Calu3 (cell line): Measurements from ENCODE around the gene OR2H1. TPM values are rescaled to one million over a fixed set of nuclear protein-coding genes. Genes with fewer than 3 reads are reported as not detected.

Source experiments
- BruUV-seq: library from RNA; stranded (reverse); fragments of 400-500 nt; replicated peaks from 2 replicates; lab custom pipeline; 2021; lab: Mats Ljungman, UMichigan
- CTCF ChIA-PET: fragments of 300-600 bp; sonication (Branson Sonifier 250); formaldehyde crosslinking; loops from one replicate; lab custom pipeline; 2022; ENCODE audit warnings: antibody characterized with exemption; lab: Charles Lee
- DNase-seq: peaks from one replicate; pipeline ENCODE4 v3.0.0; 2022
- H3K27ac Mint-ChIP-seq: one replicate; pipeline ENCODE4 v1.8.0; 2022; ENCODE audit warnings: mixed read lengths; ENCODE audit not compliant: unreplicated experiment
- H3K27me3 Mint-ChIP-seq: one replicate; pipeline ENCODE4 v1.8.0; 2022; ENCODE audit warnings: mixed read lengths; ENCODE audit not compliant: unreplicated experiment
- H3K36me3 Mint-ChIP-seq: one replicate; pipeline ENCODE4 v1.8.0; 2022; ENCODE audit warnings: mild to moderate bottlenecking, moderate library complexity, mixed read lengths; ENCODE audit not compliant: insufficient read depth, unreplicated experiment
- H3K4me1 Mint-ChIP-seq: one replicate; pipeline ENCODE4 v1.8.0; 2022; ENCODE audit warnings: mild to moderate bottlenecking, low read depth, mixed read lengths; ENCODE audit not compliant: unreplicated experiment
- H3K4me3 Mint-ChIP-seq: one replicate; pipeline ENCODE4 v1.8.0; 2022; ENCODE audit warnings: mild to moderate bottlenecking, low read depth, moderate library complexity, mixed read lengths; ENCODE audit not compliant: unreplicated experiment
- H3K9me3 Mint-ChIP-seq: one replicate; pipeline ENCODE4 v1.8.0; 2022; ENCODE audit warnings: low read depth, mixed read lengths; ENCODE audit not compliant: unreplicated experiment
- intact Hi-C: fragments of 100-400 bp; cut with micrococcal nuclease; formaldehyde crosslinking; loops from one replicate; pipeline ENCODE4 v1.10.0; 2022; ENCODE audit not compliant: unreplicated experiment
- total RNA-seq: library from RNA; stranded (reverse); gene quantifications from 2 replicates; pipeline ENCODE4 v1.2.3, GENCODE V29; 2022
- TF ChIP-seq, protein P1 (sequence below): fragments of 200-600 bp; IDR thresholded peaks from one replicate; pipeline ENCODE4 v1.8.0; 2022; ENCODE audit warnings: antibody characterized with exemption; ENCODE audit not compliant: unreplicated experiment

Gene OR2H1
- total RNA-seq, 1 experiment from 2014 or later = not detected

DNA sequence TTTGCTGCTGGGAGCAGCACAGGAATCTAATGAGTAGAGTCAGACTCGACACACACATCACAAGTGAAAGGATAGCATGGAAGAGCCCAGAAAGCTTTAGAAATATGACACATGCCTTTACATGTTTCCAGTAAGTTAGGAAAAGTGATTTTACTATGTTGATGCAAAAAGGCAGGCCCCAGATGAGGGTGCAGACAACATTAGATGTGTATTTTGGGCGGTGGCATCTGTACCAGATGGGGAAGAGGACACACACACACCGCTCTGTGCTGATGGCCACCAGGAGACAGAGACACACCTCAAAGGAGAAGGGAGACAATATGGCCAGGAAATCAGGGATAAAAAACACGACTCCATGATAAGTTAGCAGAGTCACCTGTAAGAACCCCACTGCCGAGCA lies 30.2 kb downstream of the OR2H1 start:
- TF ChIP-seq, protein P1, sequence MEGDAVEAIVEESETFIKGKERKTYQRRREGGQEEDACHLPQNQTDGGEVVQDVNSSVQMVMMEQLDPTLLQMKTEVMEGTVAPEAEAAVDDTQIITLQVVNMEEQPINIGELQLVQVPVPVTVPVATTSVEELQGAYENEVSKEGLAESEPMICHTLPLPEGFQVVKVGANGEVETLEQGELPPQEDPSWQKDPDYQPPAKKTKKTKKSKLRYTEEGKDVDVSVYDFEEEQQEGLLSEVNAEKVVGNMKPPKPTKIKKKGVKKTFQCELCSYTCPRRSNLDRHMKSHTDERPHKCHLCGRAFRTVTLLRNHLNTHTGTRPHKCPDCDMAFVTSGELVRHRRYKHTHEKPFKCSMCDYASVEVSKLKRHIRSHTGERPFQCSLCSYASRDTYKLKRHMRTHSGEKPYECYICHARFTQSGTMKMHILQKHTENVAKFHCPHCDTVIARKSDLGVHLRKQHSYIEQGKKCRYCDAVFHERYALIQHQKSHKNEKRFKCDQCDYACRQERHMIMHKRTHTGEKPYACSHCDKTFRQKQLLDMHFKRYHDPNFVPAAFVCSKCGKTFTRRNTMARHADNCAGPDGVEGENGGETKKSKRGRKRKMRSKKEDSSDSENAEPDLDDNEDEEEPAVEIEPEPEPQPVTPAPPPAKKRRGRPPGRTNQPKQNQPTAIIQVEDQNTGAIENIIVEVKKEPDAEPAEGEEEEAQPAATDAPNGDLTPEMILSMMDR = no peak
- no peak for DNase-seq
- no TSS peak for BruUV-seq
- intact Hi-C loops = no loop called here
- Mint-ChIP-seq H3K27me3 (no peaks in the 10 kb centered on the region), H3K4me3 (no peak overlapping the region), H3K4me1 (no peaks in the 10 kb centered on the region), H3K36me3 (no peaks in the 10 kb centered on the region), H3K27ac (no peak overlapping the region), H3K9me3 (no peaks in the 10 kb centered on the region)
- CTCF ChIA-PET = no interaction called here

DNA sequence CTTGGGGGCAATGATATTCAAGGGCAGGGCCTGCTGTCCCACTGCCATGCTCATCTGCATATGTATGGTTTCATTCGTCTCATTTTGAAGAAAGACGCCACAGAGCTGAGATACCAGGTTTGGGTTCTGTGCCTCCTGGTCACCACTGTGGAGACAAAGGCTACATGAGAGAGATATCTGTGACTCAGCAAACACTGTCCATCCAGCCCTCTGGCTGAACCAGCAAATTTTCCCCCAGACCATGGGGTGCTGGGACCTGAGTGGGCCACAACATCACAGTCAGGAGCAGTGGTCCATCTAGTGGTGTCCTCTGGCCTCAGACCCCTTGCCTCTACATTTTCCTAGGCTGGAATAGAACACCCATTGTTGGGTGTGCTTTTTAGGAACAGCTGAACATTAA lies 30.7 kb downstream of the OR2H1 start, which contains the start of gene MAS1L:
MAS1L (minus strand) TSS at position 297 of the 400 bp plus-strand sequence; CDS start at position 243, 54 bp downstream.
- TF ChIP-seq, protein P1 = no peak
- Mint-ChIP-seq H3K27me3 (no peaks in the 10 kb centered on the region), H3K36me3 (no peaks in the 10 kb centered on the region), H3K4me1 (no peaks in the 10 kb centered on the region), H3K27ac (no peak within 1 kb of the TSS), H3K9me3 (no peaks in the 10 kb centered on the region), H3K4me3 (no peak within 1 kb of the TSS)
- no TSS peak for BruUV-seq
- no peak for DNase-seq
- intact Hi-C loops = no loop called here
- CTCF ChIA-PET = no interaction called here

DNA sequence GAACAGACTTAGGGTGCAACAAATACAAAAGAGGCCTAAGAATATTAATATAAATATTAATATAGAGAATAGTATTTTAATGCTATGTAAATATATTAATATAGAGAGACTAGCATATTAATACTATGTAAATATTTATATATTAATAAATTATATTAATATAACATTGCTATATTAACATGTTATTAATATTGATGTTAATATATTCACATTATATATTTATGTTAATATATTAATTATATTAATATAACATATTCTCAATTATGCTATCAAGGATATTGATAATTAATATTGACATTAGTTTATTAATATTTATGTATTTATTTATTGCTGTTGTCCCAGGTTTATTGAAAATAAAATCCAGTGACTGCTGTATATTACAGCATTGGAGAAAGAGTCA lies 31.9 kb downstream of the OR2H1 start:
- no TSS peak for BruUV-seq
- H3K27ac Mint-ChIP-seq = no peak overlapping the region

DNA sequence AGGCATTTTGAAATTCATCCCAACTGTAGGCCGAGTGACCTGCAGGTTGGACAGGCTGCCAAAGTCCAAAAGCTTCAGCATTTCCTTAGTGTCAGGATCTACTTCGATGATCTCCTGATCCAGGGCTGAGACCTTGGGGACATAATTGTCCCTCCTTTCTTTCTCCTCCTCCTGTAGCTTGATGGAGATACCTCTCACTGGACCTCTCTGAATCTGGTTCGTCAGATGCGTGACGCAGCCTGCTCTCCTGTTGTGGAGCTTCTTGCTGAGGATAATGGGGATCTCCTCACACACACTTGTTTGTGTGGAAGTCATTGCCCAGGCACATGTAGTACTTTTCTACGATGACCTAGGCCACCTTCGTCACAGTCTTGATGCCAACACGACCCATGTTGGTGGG lies 32.3 kb downstream of the OR2H1 start:
- CTCF ChIA-PET = no interaction called here

More for the DNA sequence above, 31.9 kb downstream of the OR2H1 start:
- TF ChIP-seq, protein P1 = no peak
- H3K4me1 Mint-ChIP-seq = no peaks in the 10 kb centered on the region
- no peaks in the 10 kb centered on the region for H3K9me3 Mint-ChIP-seq
- CTCF ChIA-PET = interaction anchor here (0.7 kb wide), 1 partner anchor 24 kb away, joined by 4 read pairs; no protein-coding TSS in a partner anchor
- H3K27me3 Mint-ChIP-seq = no peaks in the 10 kb centered on the region
- H3K4me3 Mint-ChIP-seq = no peak overlapping the region
- intact Hi-C loops = no loop called here
- DNase-seq = no peak
- H3K36me3 Mint-ChIP-seq = no peaks in the 10 kb centered on the region

More for the DNA sequence above, 32.3 kb downstream of the OR2H1 start:
- Mint-ChIP-seq H3K9me3 (no peaks in the 10 kb centered on the region), H3K36me3 (no peaks in the 10 kb centered on the region), H3K27me3 (no peaks in the 10 kb centered on the region), H3K27ac (no peak overlapping the region), H3K4me1 (peaks cover under 1% of the 10 kb centered on the region), H3K4me3 (no peak overlapping the region)
- intact Hi-C loops = no loop called here
- TF ChIP-seq, protein P1 = no peak
- no TSS peak for BruUV-seq
- no peak for DNase-seq
